Measurements from ENCODE around the gene AKR1C2.
"Not testable (repeated sequence)": the region's sequence is repeated elsewhere in the genome, so short reads cannot be mapped to it uniquely, and the experiment has no call there.

AKR1C2 gene

DNA sequence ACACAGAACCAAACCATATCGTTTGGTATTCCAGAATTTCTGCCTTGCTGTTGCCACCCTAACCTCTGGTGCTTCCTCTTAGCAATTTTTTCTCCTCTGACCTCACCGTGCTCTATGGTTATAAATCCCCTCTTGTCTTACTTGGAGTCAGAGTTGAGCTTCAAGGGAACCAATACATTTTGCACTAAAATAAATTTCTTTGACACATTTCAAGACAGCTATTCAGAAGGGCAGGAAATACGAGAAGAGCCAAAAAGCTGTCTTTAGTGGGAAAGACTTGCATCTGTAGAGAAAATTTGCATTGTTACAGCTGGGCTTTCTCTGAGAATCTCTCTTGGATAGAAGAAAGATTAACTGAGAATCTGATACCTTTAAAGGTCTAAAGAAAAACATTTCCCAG is 14.5 kb upstream of the AKR1C2 start:
- H3K27ac ChIP-seq = peak overlapping the region in 1 of 2 donors; percentile 49
- TF ChIP-seq, protein P1, sequence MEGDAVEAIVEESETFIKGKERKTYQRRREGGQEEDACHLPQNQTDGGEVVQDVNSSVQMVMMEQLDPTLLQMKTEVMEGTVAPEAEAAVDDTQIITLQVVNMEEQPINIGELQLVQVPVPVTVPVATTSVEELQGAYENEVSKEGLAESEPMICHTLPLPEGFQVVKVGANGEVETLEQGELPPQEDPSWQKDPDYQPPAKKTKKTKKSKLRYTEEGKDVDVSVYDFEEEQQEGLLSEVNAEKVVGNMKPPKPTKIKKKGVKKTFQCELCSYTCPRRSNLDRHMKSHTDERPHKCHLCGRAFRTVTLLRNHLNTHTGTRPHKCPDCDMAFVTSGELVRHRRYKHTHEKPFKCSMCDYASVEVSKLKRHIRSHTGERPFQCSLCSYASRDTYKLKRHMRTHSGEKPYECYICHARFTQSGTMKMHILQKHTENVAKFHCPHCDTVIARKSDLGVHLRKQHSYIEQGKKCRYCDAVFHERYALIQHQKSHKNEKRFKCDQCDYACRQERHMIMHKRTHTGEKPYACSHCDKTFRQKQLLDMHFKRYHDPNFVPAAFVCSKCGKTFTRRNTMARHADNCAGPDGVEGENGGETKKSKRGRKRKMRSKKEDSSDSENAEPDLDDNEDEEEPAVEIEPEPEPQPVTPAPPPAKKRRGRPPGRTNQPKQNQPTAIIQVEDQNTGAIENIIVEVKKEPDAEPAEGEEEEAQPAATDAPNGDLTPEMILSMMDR (IDR thresholded peaks at IDR 0.05) = no peak
- H3K27me3 ChIP-seq = no peaks in the 10 kb centered on the region
- DNase-seq = no peak
- H3K9me3 ChIP-seq = no peaks in the 10 kb centered on the region
- H3K4me1 ChIP-seq = peaks cover 0 to 34% (median 24%) of the 10 kb centered on the region in 4 donors
- H3K36me3 ChIP-seq = no peaks in the 10 kb centered on the region
- H3K4me3 ChIP-seq = no peak overlapping the region
- intact Hi-C loops (cut with DNase I; ENCODE audit: low total_unique reads) = no loop called here

DNA sequence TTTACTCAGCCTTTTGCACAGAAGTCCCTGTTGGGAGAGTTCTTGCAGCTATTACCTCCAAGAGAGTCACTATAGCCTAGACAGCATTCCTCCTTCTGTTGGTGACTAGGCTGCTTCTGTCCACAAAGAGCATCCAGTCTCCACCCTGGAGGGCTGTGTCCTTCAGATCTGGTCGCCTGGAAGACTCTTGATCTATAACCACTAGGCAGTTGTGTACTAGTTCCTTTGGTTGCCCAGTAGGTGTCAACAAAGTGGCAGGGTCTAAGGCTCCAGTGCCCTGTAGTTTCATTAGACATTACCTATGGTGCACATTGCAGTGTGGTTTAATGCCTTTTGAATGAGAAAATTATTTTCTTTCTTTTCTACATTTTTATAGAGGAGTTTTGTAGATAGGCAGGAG is 11.3 kb upstream of the AKR1C2 start:
- Histone ChIP-seq H3K9me3 (no peaks in the 10 kb centered on the region), H3K4me3 (no peak overlapping the region), H3K36me3 (no peaks in the 10 kb centered on the region), H3K27me3 (no peaks in the 10 kb centered on the region), H3K4me1 (peaks cover 0 to 22% (median 18%) of the 10 kb centered on the region in 4 donors), H3K27ac (no peak overlapping the region)
- TF ChIP-seq, protein P1 (IDR thresholded peaks at IDR 0.05) = no peak
- DNase-seq = no peak
- intact Hi-C loops (cut with DNase I; ENCODE audit: low total_unique reads) = no loop called here

DNA sequence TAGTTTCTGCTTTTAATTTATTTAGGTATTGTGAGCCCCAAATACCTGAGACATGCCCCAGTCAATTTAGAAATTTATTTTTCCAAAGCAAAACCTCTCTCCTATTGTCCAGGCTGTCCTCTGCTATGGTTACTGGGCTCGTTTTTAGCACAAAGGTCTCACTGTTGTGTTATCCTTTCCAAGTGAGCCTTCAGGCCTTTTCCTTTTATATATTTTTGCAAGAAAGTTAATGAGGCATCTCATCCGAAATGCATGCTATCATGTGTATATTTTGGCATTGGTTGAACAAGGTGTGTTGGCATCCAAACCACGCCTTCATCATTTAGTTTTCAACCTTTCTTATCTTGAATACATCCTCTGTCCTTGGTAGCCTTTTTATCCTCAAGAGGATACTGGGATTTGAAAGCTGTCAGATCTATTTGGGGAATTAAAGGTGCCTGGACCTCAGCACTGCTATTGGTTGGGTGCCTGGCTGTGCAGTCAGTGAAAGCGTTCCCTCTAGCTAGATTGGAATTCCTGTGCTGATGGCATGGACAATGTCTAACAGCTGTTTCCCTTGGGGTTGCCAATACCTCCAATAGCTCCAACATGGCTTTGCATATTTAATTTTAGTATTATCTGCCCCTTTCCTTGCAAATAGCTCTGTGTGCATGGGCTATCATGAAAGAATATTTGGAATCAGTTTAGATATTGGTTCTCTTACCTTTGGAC is 10.7 kb upstream of the AKR1C2 start:
- H3K27ac ChIP-seq; DNase-seq; H3K27me3 ChIP-seq; H3K9me3 ChIP-seq; H3K36me3 ChIP-seq; intact Hi-C loops (cut with DNase I; ENCODE audit: low total_unique reads); H3K4me3 ChIP-seq: not testable (repeated sequence)
- peaks cover 0 to 17% (median 15%) of the 10 kb centered on the region in 4 donors for H3K4me1 ChIP-seq

DNA sequence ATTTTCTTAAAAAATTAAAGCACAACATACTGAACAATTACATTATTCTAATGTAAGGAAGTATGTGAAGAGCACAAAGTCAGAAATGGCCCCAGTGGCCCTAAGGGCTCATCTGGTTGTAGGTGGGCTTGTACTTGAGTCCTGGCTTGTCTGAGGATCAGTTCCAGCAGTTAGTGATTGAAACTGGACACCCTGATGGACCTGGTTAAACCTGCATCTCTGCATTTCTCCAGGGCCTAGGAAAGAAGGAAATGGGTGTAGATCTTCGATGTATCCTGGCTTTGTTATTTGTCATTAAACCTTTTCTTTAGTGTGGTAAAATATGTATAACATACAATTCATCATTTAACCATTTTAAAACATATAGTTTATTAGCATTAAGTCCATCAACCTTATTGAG is 9.7 kb upstream of the AKR1C2 start:
- H3K4me1 ChIP-seq = peaks cover 0 to 8% (median 6%) of the 10 kb centered on the region in 4 donors
- intact Hi-C loops (cut with DNase I; ENCODE audit: low total_unique reads) = no loop called here
- H3K9me3 ChIP-seq = no peaks in the 10 kb centered on the region
- TF ChIP-seq, protein P1 (IDR thresholded peaks at IDR 0.05) = no peak
- no peak for DNase-seq
- no peaks in the 10 kb centered on the region for H3K27me3 ChIP-seq
- no peaks in the 10 kb centered on the region for H3K36me3 ChIP-seq
- H3K4me3 ChIP-seq = no peak overlapping the region
- no peak overlapping the region for H3K27ac ChIP-seq

DNA sequence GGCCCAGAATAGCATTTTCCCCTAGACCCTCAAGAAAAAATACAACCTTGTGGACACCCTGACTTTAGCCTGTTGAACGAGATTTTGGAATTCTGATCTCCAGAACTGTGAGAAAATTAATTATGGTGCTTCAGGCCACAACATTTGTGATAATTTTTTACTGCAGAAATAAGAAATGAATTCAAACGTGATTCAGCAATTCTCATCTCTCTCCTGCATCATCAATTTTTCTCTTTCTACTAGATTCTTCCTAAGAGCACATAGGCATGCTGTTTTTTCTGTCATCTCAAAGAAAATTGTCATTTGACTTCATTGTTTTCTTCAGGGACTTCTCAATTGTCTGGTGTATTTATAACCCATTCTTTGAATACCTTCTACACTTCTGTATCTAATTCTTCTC is 8.9 kb upstream of the AKR1C2 start:
- no peak overlapping the region for H3K27ac ChIP-seq
- TF ChIP-seq, protein P1 (IDR thresholded peaks at IDR 0.05) = no peak
- H3K27me3 ChIP-seq = no peaks in the 10 kb centered on the region
- H3K36me3 ChIP-seq = no peaks in the 10 kb centered on the region
- intact Hi-C loops (cut with DNase I; ENCODE audit: low total_unique reads) = no loop called here
- no peak for DNase-seq
- peaks cover 0 to under 1% (median 0%) of the 10 kb centered on the region in 4 donors for H3K4me1 ChIP-seq
- no peaks in the 10 kb centered on the region for H3K9me3 ChIP-seq
- H3K4me3 ChIP-seq = no peak overlapping the region

DNA sequence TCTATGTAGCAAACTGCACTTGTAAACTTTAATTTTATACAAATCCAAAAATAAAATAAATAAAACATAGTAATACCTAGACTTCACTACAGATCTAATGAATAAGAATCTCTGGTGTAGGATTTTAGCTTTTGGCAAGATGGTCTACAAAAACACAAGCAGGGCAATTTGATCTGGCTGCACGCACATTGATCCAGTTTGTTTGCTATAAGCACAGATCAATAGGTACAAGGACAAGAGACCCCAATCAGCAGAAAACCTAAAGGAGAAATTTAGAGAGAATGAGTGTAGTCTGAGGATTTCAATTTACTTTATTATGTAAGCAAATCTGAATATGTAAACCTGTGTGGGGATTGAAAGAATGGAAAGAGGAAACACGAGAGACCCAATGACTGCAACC is 7.7 kb upstream of the AKR1C2 start:
- H3K9me3 ChIP-seq; intact Hi-C loops (cut with DNase I; ENCODE audit: low total_unique reads); H3K27me3 ChIP-seq; H3K27ac ChIP-seq; H3K36me3 ChIP-seq; H3K4me3 ChIP-seq; H3K4me1 ChIP-seq; DNase-seq: not testable (repeated sequence)

DNA sequence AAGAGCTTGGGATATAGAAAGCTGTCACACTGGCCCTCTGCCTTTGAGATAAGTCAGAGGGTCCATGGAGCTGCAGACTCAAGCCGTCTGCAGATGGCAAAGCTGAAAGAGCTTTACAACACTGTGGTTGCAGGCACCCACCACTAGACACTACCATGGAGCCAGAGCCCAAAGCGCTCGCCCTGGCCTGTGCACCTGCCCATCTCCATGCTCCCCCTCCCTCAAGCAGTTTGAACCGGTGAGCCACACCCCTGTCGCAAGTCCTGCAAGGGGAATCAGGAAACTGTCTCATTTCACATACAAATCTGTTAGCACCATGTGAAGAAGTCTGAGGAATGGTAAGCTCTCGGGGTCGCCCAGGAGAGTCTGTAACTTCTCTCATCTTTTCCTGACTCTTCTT is 6.4 kb upstream of the AKR1C2 start:
- H3K36me3 ChIP-seq; DNase-seq; H3K27me3 ChIP-seq; H3K27ac ChIP-seq; intact Hi-C loops (cut with DNase I; ENCODE audit: low total_unique reads); H3K4me3 ChIP-seq; H3K9me3 ChIP-seq; H3K4me1 ChIP-seq: not testable (repeated sequence)

DNA sequence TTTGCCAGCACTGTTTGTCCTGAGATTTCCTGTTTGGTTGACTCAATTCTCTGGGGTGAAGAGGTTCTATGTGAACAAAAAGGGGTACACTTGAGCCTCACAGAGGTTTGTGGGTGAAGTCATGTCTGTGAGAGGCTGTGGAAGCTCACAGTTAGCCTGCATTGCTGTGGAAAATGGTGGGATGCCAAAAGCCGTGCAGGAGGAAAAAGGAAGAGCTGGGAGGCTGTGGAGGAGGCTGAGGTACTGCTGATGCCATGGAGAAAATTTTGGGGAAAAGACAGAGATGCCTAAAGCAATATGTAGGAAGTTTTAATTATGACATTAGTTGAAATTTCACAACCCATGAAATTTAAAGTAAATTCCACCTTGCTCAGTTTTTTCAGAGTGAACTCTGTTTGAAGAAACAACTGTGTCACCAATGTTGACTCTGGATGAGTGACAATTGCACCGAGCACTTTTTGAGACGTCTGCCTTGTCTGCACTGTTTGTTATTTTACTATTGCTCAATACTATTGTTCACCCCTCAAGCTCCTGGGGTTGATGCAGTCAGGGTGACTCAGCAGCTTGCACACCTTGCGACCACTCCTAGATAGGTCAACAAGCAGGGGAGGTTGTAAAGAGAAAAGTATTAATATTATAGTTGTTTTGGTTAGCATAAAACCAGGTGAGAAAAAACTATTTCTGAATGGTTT is 5.3 kb upstream of the AKR1C2 start:
- DNase-seq; H3K9me3 ChIP-seq; H3K4me3 ChIP-seq; H3K36me3 ChIP-seq; H3K4me1 ChIP-seq; intact Hi-C loops (cut with DNase I; ENCODE audit: low total_unique reads); H3K27me3 ChIP-seq; H3K27ac ChIP-seq: not testable (repeated sequence)

DNA sequence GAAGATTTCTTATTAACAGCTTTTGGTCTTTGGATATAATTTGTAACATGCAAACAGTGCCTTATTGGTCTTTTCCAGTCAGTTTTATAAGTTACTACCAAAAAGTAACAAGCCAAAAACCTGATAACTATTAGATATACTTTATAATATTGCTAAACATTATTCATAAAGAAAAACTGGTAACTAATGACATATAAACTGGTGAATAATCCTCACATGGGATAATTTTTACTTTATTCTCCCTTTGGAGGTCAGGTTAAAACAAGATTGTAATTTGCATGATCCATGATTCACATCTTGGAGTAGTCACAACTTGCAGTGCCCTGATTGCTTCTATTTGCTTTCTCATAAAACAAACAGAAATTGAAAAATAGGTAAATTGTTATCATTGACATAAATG is 844 bp upstream of the AKR1C2 start:
- H3K4me3 ChIP-seq; DNase-seq; H3K36me3 ChIP-seq; intact Hi-C loops (cut with DNase I; ENCODE audit: low total_unique reads); H3K9me3 ChIP-seq; H3K4me1 ChIP-seq; H3K27me3 ChIP-seq; H3K27ac ChIP-seq: not testable (repeated sequence)

DNA sequence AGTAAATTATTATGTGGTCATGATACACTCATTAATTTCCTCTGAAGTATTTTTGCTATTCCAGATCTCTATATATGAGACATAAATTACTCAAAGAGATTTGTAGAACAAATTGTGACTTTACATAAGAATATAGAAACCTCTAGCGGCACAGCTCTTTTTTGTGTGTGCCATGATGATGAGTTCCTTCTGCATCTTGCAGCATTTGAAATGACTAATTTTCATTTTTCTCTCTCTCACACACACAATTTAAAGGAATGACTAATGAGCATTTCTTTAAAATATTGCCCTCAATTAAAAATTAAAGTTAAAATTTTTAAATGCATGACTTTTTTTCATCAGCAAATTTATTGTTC is 351 bp upstream of the AKR1C2 start:
- intact Hi-C loops (cut with DNase I; ENCODE audit: low total_unique reads) = not testable (repeated sequence)

More for the DNA sequence above, 351 bp upstream of the AKR1C2 start:
- not testable (repeated sequence) for H3K4me3 ChIP-seq, H3K27me3 ChIP-seq, DNase-seq, H3K27ac ChIP-seq, H3K4me1 ChIP-seq, H3K9me3 ChIP-seq, H3K36me3 ChIP-seq
